DND-41 (cell line): ENCODE data around the gene NEURL3.

Experiments
- CTCF ChIP-seq: IDR thresholded peaks from 2 replicates; pipeline ENCODE4 v1.5.1; 2012; ENCODE audit warnings: borderline replicate concordance, low read length, moderate library complexity, mild to moderate bottlenecking; ENCODE audit not compliant: poor library complexity, severe bottlenecking; ENCODE audit errors: extremely low read depth
- EZH2 ChIP-seq: IDR thresholded peaks from 3 replicates; pipeline ENCODE4 v1.6.1; 2012; ENCODE audit warnings: borderline replicate concordance, low read depth, mild to moderate bottlenecking, moderate library complexity, low read length, inconsistent platforms; ENCODE audit not compliant: severe bottlenecking

DNA sequence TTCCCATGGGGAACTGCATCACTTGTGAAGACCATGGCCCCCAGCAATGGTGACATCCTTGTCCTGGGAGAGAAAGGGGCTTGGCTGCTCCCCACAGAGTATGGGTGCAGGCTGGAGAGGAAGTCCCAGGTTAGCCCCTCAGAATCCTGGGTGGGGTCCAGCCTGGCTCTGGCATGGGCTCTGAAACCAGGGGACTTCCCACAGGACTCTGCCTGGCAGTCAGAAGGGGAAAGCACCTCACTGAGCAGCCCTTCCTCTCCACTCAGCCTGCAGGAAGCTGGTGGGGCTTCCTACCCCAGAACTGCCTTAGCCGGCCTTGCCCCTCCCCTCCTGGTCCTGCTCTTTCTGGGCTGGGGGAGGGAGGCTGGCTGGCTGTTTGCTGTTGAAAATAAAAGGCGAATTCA lies 3.7 kb downstream of the NEURL3 start:
- TF ChIP-seq CTCF (no peak), EZH2 (no peak)
